Kidney tubule cell (primary cell): ENCODE data around the gene RTL9.
"Not testable (repeated sequence)": the region's sequence is repeated elsewhere in the genome, so short reads cannot be mapped to it uniquely, and the experiment has no call there.

Experiments used
- DNase-seq: peaks from one replicate; pipeline ENCODE4 v3.0.0-alpha.2; 2018; ENCODE audit warnings: low spot score

RTL9 gene

DNA sequence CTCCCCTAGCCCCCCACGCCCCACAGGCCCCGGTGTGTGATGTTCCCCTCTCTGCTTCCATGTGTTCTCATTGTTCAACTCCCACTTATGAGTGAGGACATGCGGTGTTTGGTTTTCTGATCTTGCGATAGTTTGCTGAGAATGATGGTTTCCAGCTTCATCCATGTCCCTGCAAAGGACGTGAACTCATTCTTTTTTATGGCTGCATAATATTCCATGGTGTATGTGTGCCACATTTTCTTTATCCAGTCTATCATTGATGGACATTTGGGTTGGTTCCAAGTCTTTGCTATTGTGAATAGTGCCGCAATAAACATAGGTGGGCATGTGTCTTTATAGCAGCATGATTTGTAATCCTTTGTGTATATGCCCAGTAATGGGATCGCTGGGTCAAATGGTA lies 47.6 kb downstream of the RTL9 start:
- not testable (repeated sequence) for DNase-seq

GRCh38 chrX:110406822-110407221 lies 48.2 kb downstream of the RTL9 start:
- no peak for DNase-seq

DNA sequence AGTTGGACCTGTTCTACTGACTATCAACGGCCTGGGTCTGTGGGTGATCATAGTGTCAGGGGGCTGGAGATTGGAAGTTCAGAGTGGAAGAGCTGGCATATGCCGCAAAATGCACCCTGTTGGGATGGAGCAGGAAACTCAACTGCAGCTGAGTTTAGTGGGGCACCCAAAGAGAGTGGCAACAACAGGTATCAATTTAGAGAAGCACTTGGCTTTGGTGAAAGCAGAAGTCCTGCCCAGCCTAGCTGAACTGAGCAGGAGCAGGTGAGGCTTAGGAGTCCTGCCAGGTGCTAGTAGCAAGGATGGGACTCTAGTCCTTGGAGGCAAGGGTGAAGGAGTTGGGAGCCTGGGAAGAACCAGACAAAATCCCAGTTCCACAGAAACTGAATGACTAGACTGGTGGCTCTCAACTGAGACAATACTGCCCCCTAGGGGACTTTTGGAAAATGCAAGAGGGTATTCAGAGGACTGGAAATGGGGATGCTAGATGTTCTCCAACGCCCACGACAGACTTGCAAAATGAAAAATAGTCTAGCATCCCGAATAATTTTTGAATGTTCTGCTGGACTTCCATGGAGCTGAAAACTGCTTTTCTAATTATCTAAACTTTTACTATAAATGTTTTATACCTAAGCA lies 49.4 kb downstream of the RTL9 start:
- peak; percentile 71 for DNase-seq
